B cell (primary cell): Measurements from ENCODE around the gene PROM1. TPM values are rescaled to one million over a fixed set of nuclear protein-coding genes. Genes with fewer than 3 reads are reported as not detected.

Experiments used
- ATAC-seq: fragments of 200-7000 bp; cut with Tn5 transposase; one replicate; pipeline ENCODE4 v1.10.0; 2021; ENCODE audit warnings: low read depth, mild to moderate bottlenecking, moderate number of reproducible peaks, moderate library complexity
- CTCF ChIA-PET: fragments of 350-600 bp; sonication (Branson Sonifier 250); formaldehyde crosslinking; loops from one replicate; lab custom pipeline; 2021; ENCODE audit warnings: antibody characterized with exemption, inconsistent platforms; lab: Charles Lee
- POLR2A ChIA-PET: fragments of 350-600 bp; sonication (Branson Sonifier 250); formaldehyde crosslinking; loops from one replicate; lab custom pipeline; 2021; ENCODE audit warnings: antibody characterized with exemption; lab: Charles Lee
- DNase-seq: peaks from one replicate; pipeline ENCODE4 v3.0.0; 2013
- H2AFZ ChIP-seq: 2 replicates; pipeline ENCODE4 v1.6.1; 2012; ENCODE audit warnings: mild to moderate bottlenecking, low read depth, low read length; ENCODE audit not compliant: insufficient read depth, poor library complexity, severe bottlenecking
- H3K27ac ChIP-seq, 2 donors: 1 replicate in 1 of 2; 2 replicates in 1 of 2; pipeline ENCODE4 v1.5.1; 2012 to 2013; ENCODE audit warnings: low read length in 2 of 2, mild to moderate bottlenecking in 2 of 2, moderate library complexity in 1 of 2
- H3K27me3 ChIP-seq, 4 experiments: fragments of 200-600 bp in 1 of 4; sonication (generic) in 1 of 4; replicated peaks in 1 of 4; 1 replicate in 2 of 4; 2 replicates in 2 of 4; pipeline versions ENCODE4 v1.6.1 to v1.7.0; 2013 to 2016; ENCODE audit warnings: low read length in 3 of 4, mild to moderate bottlenecking in 2 of 4, mixed read lengths in 1 of 4, moderate library complexity in 1 of 4; ENCODE audit not compliant: insufficient read depth in 4 of 4, control insufficient read depth in 3 of 4; ENCODE audit errors: control extremely low read depth in 1 of 4
- H3K36me3 ChIP-seq, 2 experiments: replicated peaks in 1 of 2; 1 replicate in 1 of 2; 2 replicates in 1 of 2; pipeline versions ENCODE4 v1.6.1 to v1.7.1; 2013; ENCODE audit warnings: low read length in 1 of 2; ENCODE audit not compliant: insufficient read depth in 2 of 2, control insufficient read depth in 1 of 2; ENCODE audit errors: control extremely low read depth in 1 of 2, extremely low read depth in 1 of 2
- H3K4me1 ChIP-seq, 2 donors: fragments of 200-600 bp in 1 of 2; sonication (generic) in 1 of 2; 1 replicate in 1 of 2; 2 replicates in 1 of 2; pipeline versions ENCODE4 v1.5.1 to v1.6.1; 2013 to 2017; ENCODE audit warnings: low read length in 2 of 2; ENCODE audit not compliant: control insufficient read depth in 2 of 2, insufficient read depth in 2 of 2
- H3K4me2 ChIP-seq: replicated peaks from 2 replicates; pipeline ENCODE3; 2012; ENCODE audit warnings: mild to moderate bottlenecking, low read depth, low read length; ENCODE audit not compliant: poor library complexity, severe bottlenecking
- H3K4me3 ChIP-seq, 5 experiments: fragments of 200-600 bp in 1 of 5; sonication (generic) in 1 of 5; 1 replicate in 3 of 5; 2 replicates in 2 of 5; pipeline versions ENCODE4 v1.5.1 to v1.7.0; 2011 to 2016; ENCODE audit warnings: low read length in 4 of 5, mild to moderate bottlenecking in 4 of 5, low read depth in 2 of 5, control low read depth in 1 of 5, moderate library complexity in 1 of 5; ENCODE audit not compliant: insufficient read depth in 1 of 5; ENCODE audit errors: control extremely low read depth in 1 of 5, extremely low read depth in 1 of 5
- H3K79me2 ChIP-seq: fragments of 200-600 bp; sonication (generic); one replicate; pipeline ENCODE4 v1.6.0; 2016; ENCODE audit warnings: low read length; ENCODE audit not compliant: control insufficient read depth, insufficient read depth
- H3K9ac ChIP-seq: fragments of 200-600 bp; sonication (generic); 2 replicates; pipeline ENCODE4 v1.6.1; 2017; ENCODE audit warnings: mild to moderate bottlenecking, low read length, moderate library complexity
- H3K9me3 ChIP-seq, 3 donors: one replicate each; pipeline versions ENCODE4 v1.6.1 to v1.7.1; 2013; ENCODE audit warnings: low read length in 2 of 3; ENCODE audit not compliant: control insufficient read depth in 2 of 3, insufficient read depth in 1 of 3; ENCODE audit errors: control extremely low read depth in 1 of 3
- H4K20me1 ChIP-seq: 2 replicates; pipeline ENCODE4 v1.6.0; 2012; ENCODE audit warnings: mild to moderate bottlenecking, low read length; ENCODE audit not compliant: insufficient read depth, control insufficient read depth, poor library complexity, severe bottlenecking
- H3K27ac Mint-ChIP-seq: one replicate; pipeline ENCODE4 v1.8.0; 2021; ENCODE audit warnings: mixed read lengths
- H3K27me3 Mint-ChIP-seq: one replicate; pipeline ENCODE4 v1.8.0; 2021; ENCODE audit warnings: mixed read lengths
- H3K4me1 Mint-ChIP-seq: one replicate; pipeline ENCODE4 v1.8.0; 2021; ENCODE audit warnings: mixed read lengths
- H3K4me3 Mint-ChIP-seq: one replicate; pipeline ENCODE4 v1.8.0; 2021; ENCODE audit warnings: mixed read lengths
- H3K9me3 Mint-ChIP-seq: one replicate; pipeline ENCODE4 v1.8.0; 2022; ENCODE audit warnings: mixed read lengths; ENCODE audit not compliant: insufficient read depth
- CTCF ChIP-seq: fragments of 200-600 bp; IDR thresholded peaks from one replicate; pipeline ENCODE4 v1.8.0; 2022; ENCODE audit warnings: antibody characterized with exemption, mild to moderate bottlenecking
- EZH2 ChIP-seq: IDR thresholded peaks from 2 replicates; pipeline ENCODE4 v1.6.1; 2012; ENCODE audit warnings: borderline replicate concordance, low read depth, mild to moderate bottlenecking, moderate library complexity, low read length; ENCODE audit not compliant: insufficient read depth, poor library complexity, severe bottlenecking
- WGBS: methylation state at CpG from one replicate; pipeline ENCODE4 v1.1.5; 2013; ENCODE audit warnings: missing lambda C conversion rate; ENCODE audit not compliant: insufficient coverage; 5-methylcytosine and 5-hydroxymethylcytosine counted together
- intact Hi-C: fragments of 100-400 bp; cut with micrococcal nuclease; formaldehyde crosslinking; loops from one replicate; pipeline ENCODE4 v1.10.0; 2022
- polyA plus RNA-seq: library from polyadenylated mRNA; depleted of rRNA; stranded (reverse); fragments of >200 nt; gene quantifications from 2 replicates; pipeline ENCODE4 v1.2.3, GENCODE V29; 2012
- total RNA-seq, 2 donors: library from RNA; stranded (reverse); fragments of 120-200 nt in 1 of 2; gene quantifications; 1 replicate in 1 of 2; 2 replicates in 1 of 2; pipeline versions ENCODE4 v1.2.3 to v1.2.4, GENCODE V29; 2013 to 2022

Gene PROM1
- total and polyA plus RNA-seq, 2 donors (not counting 1 experiment from before 2014, with no cell fraction given) = 0.04 TPM; not detected in 1

GRCh38 chr4:16052939-16053338 lies 30.9 kb downstream of the PROM1 start:
- POLR2A ChIA-PET = no interaction called here
- no peaks in the 10 kb centered on the region for H3K36me3 ChIP-seq
- H4K20me1 ChIP-seq = no peaks in the 10 kb centered on the region
- TF ChIP-seq EZH2 (no peak), CTCF (no peak)
- H3K79me2 ChIP-seq = no peaks in the 10 kb centered on the region
- WGBS = 79% methylated on average over 1 of the region's 2 CpGs
- no peak for DNase-seq
- H3K27ac Mint-ChIP-seq = no peak overlapping the region
- H2AFZ ChIP-seq = no peak overlapping the region
- intact Hi-C loops = no loop called here
- H3K4me2 ChIP-seq = no peak overlapping the region
- no peak overlapping the region for H3K4me3 Mint-ChIP-seq
- no peaks in the 10 kb centered on the region for H3K9me3 Mint-ChIP-seq
- peaks cover 13% of the 10 kb centered on the region for H3K4me1 Mint-ChIP-seq
- H3K4me1 ChIP-seq = peaks cover 8 to 9% of the 10 kb centered on the region in 2 donors
- ATAC-seq = no peak
- H3K4me3 ChIP-seq = no peak overlapping the region
- H3K9ac ChIP-seq = no peak overlapping the region
- H3K9me3 ChIP-seq = no peaks in the 10 kb centered on the region
- peaks cover 0 to 21% (median 5%) of the 10 kb centered on the region in 4 experiments for H3K27me3 ChIP-seq
- H3K27me3 Mint-ChIP-seq = peaks cover 40% of the 10 kb centered on the region
- CTCF ChIA-PET = no interaction called here
- H3K27ac ChIP-seq = no peak overlapping the region

- H3K4me2 ChIP-seq = no peak overlapping the region
- ATAC-seq (no peak), DNase-seq (no peak)
- H3K27me3 Mint-ChIP-seq = peaks cover 40% of the 10 kb centered on the region
- no peak overlapping the region for H2AFZ ChIP-seq
- no peak overlapping the region for H3K4me3 Mint-ChIP-seq
- intact Hi-C loops = no loop called here
- H3K36me3 ChIP-seq = no peaks in the 10 kb centered on the region
- no peaks in the 10 kb centered on the region for H3K9me3 ChIP-seq
- H3K27me3 ChIP-seq = peaks cover 0 to 18% (median 5%) of the 10 kb centered on the region in 4 experiments
- H3K4me3 ChIP-seq = no peak overlapping the region
- 77% methylated on average over 2 of the region's 5 CpGs for WGBS
- TF ChIP-seq CTCF = no peak
- no peak for TF ChIP-seq EZH2
- H3K9me3 Mint-ChIP-seq = no peaks in the 10 kb centered on the region
- peaks cover 8 to 9% of the 10 kb centered on the region in 2 donors for H3K4me1 ChIP-seq
- H3K79me2 ChIP-seq = no peaks in the 10 kb centered on the region
- peaks cover 13% of the 10 kb centered on the region for H3K4me1 Mint-ChIP-seq
- no peak overlapping the region for H3K27ac ChIP-seq
- POLR2A ChIA-PET = no interaction called here
- no peak overlapping the region for H3K27ac Mint-ChIP-seq
- CTCF ChIA-PET = interaction anchor here (1.5 kb wide), 1 partner anchor 213 kb away, joined by 6 read pairs; no protein-coding TSS in a partner anchor
- no peaks in the 10 kb centered on the region for H4K20me1 ChIP-seq
- H3K9ac ChIP-seq = no peak overlapping the region
Observed at GRCh38 chr4:16051980-16052379, 31.8 kb downstream of the PROM1 start.
